NK-92 (cell line): Measurements from ENCODE around the gene RPLP2.
A peak's percentile ranks its signal among the peaks of the same experiment; 100 is the strongest.

Source experiments
- DNase-seq: peaks from one replicate; lab custom pipeline; 2025; ENCODE audit not compliant: unreplicated experiment; lab: John Stamatoyannopoulos, UW

RPLP2 gene

DNA sequence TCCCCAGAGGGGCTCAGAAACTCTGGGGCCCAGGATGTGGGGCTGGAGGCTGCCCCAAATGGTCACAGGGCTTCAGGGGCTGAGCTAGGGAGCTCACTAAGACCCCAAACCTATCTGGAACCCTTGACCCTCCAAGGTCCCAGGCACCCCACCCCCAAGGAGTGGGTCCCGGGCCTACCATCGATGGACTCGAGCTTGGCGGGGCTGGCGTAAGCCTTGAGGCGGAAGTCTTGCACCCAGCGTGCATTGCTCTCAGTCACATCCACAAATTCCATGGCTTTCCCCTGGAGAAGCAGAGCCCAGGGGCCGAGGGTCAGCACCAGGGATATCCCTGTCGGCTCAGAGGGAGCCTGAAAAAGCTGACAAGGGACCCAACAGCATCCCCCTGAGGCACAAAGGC lies 35.9 kb upstream of the RPLP2 start:
- no peak for DNase-seq

GRCh38 chr11:774873-775592 lies 34.7 kb upstream of the RPLP2 start:
- no peak for DNase-seq

DNA sequence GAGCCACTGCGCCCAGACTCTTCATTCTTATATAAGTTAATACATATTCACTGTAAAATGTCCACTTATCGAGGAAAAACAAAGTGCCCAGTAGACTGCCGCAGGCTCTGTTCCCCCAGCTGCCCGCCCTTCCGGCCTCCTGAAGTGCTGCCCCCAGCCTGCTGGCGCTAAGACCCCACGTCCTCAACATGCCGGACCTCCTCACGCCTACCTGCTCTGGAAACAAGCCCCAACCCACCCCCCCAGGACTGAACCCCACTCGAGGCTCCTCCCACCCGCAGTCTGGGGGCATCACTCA lies 33.6 kb upstream of the RPLP2 start:
- DNase-seq, result no peak

- DNase-seq, result no peak
Measured at GRCh38 chr11:776561-777287, 33.0 kb upstream of the RPLP2 start.

DNA sequence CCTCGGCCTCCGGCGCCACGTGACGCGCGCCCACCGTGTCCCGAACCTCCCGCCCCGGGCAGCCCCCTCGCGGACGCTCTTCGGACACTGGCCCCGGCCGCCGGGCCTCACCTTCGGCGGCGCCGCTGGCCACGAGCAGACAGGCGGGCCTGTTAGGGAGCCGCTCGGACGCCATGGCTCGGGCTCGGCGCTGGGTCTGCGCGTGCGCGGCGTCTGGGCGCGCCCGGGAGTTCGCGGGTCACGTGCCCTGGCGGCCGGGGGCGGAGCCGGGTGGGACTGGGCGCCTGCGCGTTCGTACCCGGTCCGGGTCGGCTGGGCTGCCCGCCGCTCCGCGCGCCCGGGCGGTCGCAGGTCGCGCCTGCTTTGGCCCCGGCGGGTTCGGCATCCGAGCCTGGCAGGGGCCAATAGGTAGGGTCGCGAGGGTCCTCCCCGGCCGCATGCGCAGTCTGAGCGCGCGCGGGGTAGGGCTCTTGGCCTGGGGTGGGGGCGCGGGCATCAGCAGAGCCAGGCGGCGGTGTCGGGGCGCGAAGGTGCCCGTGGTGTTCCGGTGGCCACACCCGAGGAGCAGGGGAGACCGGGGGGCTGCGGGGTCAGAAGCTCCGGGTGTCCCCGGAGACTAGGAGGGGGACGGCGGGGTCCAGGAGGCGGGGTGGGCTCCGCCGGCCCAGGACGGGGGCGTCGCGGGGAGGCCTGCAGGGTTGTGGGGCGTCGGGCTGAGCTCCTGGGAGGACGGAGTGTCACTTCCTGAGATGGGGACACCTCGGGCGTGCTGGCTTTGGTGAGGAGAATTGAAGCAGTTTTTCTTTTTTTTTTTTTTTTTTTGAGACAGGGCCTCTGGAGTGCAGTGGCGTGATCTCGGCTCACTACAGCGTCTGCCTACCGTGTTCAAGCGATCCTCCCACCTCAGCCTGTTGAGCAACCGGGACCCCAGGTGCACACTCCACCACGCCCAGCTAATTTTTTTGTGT lies 32.2 kb upstream of the RPLP2 start, which contains the start of gene GATD1:
GATD1 (minus strand) TSS at position 200 of the 968 bp plus-strand sequence; CDS start at position 175, 25 bp downstream.
- peak; percentile 58 for DNase-seq

GRCh38 chr11:778976-779954 lies 30.5 kb upstream of the RPLP2 start:
- no peak for DNase-seq

DNA sequence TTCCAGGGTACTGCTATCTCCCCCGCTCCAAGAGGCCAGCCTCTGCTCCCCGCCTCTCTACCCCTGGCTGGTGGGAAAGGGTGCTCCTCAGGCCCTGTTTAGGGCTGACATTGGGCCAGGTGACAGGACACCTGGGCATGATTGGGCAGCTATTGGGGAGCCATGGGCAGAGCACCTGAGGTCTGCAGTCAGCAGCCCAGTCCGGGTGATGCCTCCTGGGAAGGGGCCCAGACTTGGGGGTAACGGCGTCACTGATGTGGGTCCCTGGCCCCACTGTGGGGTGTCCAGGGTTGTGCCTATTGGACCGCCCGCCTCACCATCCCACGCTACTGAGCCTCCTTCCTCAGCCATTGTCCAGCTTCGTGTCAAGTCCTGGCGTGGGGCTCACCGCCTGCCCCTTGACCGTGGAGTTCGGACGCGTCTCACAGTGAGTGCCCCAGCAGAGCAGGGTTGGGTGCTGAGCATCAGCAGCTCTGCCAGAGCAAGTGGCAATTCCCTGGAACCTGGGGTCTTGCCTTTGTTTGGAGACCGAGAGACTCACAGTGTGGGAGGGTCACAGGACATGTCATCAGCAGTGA lies 29.7 kb upstream of the RPLP2 start:
- DNase-seq, result no peak

DNA sequence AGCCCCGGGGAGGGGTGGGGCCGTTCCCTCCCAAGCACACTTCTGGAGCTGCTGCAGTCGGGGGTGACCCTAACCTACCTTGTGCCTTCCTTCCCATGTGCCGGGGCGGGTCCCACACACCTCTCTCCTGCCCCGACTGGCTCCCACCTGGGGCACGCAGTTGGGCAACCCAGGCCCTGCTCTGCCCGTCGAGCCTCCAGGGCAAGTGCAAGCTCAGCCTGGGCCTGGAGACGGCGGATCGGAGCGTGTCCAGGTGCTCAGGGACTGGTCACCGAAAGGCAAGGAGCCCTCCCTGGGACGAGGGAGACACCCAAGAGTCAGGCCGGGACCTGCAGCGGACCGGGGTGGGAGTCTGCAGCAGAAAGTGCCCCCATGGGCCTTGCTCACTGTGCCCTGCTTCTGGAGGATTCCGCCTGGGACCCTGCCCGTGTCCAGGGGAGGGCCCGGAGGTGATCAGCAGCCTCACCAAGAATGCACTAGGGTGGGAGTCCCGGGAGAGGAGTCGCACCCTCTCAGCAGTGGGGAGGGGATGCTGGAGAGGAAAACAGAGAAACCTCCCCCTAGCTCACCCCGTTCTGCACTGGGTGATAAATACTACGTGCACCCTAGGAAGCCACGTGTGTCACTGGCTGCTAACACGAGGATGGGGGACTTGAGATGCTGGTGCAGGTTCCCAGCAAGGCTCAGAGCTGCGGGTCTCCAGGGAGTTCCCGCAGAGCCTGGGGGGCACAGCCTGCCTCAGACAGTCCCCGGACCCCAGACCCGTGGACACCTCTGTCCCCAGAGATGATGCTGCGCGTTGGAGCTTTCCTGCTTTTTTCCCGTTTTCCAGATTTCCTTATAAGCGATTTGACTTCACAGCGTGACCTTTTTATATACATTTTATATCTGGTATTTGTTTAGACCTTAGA lies 27.2 kb upstream of the RPLP2 start:
- no peak for DNase-seq

DNA sequence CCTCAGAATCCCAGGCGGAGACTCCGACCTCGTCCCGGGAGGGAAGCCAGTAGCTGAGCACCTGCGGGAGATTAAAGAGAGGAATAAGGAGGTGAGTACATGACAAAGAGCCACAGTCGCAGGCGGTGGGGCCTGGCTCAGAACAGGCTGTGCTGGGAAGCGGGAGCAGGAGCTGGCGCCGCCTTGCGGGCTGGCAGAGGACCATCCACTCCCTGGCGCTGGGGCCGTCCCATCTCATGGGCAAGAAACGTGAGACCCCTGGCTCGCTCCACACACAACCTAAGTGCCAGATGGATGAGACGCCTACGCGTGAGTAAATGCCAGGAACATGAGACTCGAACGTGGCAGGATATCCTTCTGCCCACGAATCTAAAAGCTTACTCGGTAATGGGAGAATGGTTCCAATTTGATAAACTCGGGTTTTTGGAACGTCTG lies 26.2 kb upstream of the RPLP2 start:
- DNase-seq, result no peak

- no peak for DNase-seq
Measured at GRCh38 chr11:786235-787083, 23.3 kb upstream of the RPLP2 start.

DNA sequence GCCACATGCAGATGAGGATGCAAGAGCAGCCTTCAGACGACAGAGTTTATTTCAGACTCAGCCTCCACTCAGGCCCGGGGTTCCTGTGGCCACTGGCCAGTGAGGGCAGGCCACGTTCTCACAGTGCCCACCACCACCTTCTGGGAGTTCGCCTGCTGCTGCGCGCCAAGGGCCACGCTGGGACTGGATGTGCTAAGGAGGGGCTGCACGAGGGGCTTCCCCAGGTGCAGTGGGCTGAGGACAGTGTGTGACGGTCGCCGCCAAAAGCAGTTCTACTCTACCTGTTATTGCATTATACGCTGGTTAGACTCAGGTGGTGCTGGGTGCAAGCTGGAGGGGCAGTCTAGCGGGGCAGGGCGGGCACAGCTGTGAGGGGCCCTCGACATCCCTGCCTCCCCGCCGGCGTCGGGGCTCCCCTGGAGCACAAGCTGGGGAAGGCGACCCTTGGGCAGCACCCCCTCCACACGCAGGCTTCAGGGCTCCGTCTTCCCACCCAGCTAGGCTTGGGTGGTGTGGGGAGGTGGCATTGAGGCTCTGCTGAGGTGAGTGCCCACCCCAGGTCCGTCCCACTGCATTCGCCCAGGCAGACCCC lies 22.6 kb upstream of the RPLP2 start:
- DNase-seq, result no peak

GRCh38 chr11:788009-788640 lies 21.6 kb upstream of the RPLP2 start:
- DNase-seq, result no peak

- DNase-seq, result no peak
Measured at GRCh38 chr11:788953-789940, 20.5 kb upstream of the RPLP2 start.

DNA sequence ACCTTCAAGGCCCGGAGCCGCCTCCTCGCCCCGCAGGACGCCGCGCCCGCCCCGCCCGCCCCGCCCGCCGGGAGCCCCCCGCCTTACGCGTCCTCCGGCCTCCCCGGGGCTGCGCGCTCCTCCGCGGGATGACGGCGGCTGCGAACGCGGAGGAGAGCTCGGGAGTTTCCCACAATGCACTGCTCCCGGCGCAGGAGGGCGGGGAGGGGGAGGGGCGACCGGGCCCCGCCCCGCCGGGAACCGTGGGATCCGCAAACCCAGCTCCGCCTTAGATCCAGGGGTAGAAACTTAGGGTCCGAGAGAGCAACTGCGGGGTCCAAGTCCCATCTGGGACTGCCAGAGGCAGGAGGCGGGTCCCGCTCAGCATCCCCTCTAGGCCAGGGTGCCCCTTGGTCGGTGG lies 19.8 kb upstream of the RPLP2 start, which contains the start of gene CEND1:
CEND1 (minus strand) TSS at position 148 of the 400 bp plus-strand sequence. CDS start 1,514 bp downstream, outside the sequence.
- DNase-seq, result no peak

DNA sequence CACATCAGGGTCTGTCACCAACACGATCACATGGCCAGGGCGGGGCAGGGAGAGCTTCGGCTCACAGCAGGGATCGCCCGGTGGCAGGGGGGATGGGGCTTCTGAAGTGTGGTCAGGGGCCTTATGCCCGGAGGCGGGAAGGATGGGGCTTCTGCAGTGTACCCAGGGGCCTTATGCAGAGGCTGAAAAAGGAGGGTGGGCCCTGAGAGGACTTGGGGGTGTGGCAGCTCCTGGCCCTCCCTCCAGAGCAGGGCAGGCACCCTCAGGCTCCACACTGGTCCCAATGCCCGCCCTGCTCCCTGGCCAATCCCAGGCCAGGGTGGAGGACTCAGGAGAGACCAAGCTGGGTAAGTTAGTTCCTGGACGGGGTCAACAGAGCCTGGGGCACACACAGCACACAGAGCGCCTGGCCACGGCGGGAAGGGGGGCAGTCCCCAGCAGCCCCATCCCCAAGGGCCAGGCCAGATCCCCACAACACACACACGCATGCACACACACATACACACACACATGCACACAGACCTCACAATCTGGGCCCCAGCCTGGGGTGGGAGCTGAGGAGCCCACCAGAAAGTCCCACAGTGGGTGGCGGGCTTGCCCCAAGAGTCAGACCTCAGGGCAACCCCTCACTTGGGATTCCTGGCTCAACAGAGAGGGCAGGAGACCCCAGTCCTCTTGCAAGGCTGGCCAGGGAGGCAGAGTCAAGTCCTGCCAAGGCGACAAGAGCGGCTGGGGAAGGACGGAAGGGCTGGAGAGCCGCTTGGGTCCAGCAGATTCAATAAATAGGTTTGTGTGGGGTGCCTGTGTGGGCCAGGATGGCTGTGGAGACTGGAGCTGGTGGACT lies 18.8 kb upstream of the RPLP2 start:
- DNase-seq, result no peak
